HG03439 (cell line): ENCODE results near the gene NAPEPLD.
"Not testable (repeated sequence)": the region's sequence is repeated elsewhere in the genome, so short reads cannot be mapped to it uniquely, and the experiment has no call there.

Source experiments
- ATAC-seq: cut with Tn5 transposase; IDR thresholded peaks from one replicate; pipeline ENCODE4 v1.9.1; 2021; ENCODE audit warnings: mild to moderate bottlenecking, moderate library complexity; ENCODE audit not compliant: unreplicated experiment

The NAPEPLD gene

GRCh38 chr7:103148994-103149807, at the start of gene NAPEPLD:
Gene NAPEPLD, minus strand, starts transcription at chr7:103149099. Its CDS starts 20,323 bp downstream, at chr7:103128776.
- peak; percentile 87 for ATAC-seq

GRCh38 chr7:103198079-103198478, 49.2 kb upstream of the NAPEPLD start:
- not testable (repeated sequence) for ATAC-seq

DNA sequence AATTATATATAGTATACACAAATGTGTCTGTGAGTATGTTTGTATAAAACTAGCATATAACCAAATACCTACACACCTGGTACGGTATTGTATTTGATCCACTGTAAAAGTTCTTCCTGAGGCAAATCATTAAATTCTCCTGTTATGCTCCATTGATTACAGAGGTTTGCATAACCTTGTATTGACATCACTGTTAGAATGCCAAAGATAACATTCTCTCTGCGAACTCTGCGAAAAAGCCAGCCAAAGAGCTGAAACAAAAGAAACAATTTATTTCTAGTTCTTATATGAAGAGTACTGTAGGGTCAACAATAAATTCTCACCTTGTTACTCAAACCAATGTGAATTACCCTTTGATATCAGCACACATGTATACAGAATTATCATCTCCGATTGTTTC, 46.5 kb upstream of the NAPEPLD start:
- ATAC-seq, result not testable (repeated sequence)

DNA sequence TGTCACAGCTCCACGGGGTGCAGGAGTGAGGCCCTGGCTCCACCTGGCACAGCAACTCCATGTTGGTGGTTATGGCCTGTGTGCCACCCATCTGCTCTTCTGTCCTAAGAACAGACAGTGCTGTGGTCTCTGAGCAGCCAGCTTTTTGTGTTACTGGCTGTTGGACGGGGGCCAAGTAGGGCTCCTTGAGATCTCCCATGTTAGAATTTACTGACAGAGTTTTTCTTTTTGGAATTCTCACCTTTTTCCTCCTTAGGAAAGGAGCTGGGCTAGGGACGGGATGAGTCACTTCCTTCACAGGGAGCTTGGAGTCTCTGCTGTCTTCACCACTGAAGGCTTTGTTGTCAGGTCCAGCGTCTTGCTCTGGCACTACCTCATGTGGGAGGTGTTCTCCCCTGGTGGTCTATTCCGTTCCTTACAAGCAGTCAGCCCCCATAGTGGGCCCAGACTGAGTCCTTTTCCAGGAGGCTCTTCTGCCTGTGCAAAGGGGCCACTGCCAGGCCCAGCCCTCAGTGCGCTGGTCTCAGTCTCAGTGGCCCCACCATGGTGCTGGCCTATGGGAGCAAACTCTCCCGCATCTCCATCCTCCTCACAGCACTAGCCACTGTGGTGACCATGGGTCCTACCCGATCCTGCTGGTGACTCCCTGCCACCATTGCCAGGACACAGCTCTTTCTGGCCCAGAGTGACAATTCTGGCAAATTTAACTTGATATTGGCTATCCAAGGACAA, 23.7 kb upstream of the NAPEPLD start:
- ATAC-seq, result not testable (repeated sequence)

- not testable (repeated sequence) for ATAC-seq
These were observed 23.0 kb upstream of the NAPEPLD start for GRCh38 chr7:103171695-103172414.

DNA sequence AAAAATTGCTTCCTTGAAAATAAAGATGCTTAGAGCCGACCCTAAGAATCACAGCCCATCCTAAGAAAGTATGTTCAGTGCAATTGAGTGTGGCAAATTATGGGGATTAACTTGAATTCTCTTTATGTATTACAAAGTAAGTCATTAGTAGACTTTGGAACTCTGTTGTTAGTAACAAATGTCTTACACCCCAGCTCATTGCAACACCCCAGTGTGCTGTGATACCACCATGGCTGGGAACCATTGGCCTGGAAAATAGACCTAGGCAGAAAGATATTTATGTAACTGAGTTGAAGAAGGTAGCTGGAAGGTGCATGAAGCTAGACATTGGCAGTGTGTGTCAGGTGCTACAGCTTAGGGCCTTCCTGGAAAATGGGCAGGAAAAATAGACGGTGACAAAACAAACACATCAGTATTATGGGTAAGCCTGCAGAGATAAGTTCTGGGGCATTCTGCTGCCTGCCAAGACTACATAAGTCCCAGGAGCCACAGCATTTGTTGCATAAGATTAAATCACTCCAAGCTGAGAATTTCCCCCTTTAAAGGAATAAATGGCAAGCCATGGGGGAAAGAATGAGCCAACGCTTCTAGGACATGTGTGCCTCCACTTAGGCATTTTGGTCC, 18.1 kb upstream of the NAPEPLD start:
- not testable (repeated sequence) for ATAC-seq

GRCh38 chr7:103163087-103163825, 14.4 kb upstream of the NAPEPLD start:
- ATAC-seq, result not testable (repeated sequence)

DNA sequence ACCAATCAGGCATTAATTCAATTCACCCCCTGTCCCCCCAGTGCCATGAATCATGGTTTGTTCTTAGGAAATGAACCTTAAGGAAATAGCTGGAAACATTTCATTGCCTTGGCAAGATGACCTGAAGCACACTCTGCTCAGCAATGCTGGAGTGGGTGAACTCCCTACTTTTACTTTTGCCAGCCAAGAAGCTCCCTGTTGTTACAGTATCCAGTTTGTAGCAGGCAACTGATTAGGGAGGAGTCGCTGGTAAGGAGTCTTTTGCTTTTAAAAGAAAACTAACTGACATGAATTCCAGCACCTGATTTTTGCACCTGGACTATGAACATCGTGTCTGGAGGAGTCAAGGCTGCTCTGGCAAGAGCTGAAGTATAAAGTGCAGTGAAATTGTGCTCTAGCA, 13.7 kb upstream of the NAPEPLD start:
- ATAC-seq, result not testable (repeated sequence)

GRCh38 chr7:103161998-103162616, 13.2 kb upstream of the NAPEPLD start:
- ATAC-seq, result not testable (repeated sequence)

DNA sequence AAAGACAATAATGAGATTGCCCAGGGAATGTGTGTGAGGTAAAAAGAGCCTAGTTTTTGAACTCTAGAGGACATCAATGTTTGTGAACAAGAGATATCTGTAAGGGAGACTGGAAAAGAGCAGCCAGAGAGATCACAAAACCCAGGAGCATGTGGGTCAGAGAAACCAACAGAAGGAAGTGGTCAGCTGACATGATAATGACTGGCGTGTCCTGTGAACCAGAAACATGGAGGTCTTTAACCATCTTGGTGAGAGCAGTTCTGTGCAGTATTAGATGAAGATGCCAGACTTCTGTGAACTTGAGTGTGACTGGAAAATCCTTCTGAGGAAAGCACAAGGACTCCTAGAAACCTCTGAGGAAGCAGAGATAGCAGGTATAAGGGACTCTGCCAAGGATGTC, 10.2 kb upstream of the NAPEPLD start:
- ATAC-seq, result not testable (repeated sequence)

DNA sequence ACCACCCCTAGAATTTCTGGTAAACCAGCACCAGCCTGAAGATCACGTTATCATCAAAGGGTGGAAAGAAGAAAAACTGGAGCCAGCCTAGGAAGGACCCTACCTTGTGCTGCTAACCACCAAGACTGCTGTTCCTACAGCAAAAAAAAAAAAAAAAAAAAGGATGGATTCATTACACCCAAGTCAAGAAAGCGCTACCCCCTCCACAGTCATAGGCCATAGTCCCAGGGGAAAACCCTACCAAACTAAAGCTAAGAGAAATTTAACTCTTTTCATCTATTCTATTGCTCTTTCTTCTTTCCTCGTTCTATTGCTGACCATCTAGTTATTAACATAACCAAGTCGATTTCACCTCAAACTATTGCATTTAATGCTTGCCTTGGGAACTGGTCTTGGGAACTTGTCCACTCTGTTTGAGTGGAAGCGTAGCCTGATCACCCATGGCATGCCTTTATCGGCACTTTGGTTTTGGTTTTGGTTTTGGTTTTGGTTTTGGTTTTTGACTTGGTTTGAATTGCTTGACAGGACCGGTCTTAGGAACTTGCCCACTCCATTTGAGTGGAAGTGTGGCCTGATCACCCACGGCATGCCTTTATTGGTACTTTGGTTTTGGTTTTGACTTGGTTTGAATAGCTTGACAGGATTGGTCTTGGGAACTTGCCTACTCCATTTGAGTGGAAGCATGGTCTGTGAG, 6.6 kb upstream of the NAPEPLD start:
- peak; percentile 72 for ATAC-seq

GRCh38 chr7:103154042-103154441, 5.1 kb upstream of the NAPEPLD start:
- no peak for ATAC-seq

DNA sequence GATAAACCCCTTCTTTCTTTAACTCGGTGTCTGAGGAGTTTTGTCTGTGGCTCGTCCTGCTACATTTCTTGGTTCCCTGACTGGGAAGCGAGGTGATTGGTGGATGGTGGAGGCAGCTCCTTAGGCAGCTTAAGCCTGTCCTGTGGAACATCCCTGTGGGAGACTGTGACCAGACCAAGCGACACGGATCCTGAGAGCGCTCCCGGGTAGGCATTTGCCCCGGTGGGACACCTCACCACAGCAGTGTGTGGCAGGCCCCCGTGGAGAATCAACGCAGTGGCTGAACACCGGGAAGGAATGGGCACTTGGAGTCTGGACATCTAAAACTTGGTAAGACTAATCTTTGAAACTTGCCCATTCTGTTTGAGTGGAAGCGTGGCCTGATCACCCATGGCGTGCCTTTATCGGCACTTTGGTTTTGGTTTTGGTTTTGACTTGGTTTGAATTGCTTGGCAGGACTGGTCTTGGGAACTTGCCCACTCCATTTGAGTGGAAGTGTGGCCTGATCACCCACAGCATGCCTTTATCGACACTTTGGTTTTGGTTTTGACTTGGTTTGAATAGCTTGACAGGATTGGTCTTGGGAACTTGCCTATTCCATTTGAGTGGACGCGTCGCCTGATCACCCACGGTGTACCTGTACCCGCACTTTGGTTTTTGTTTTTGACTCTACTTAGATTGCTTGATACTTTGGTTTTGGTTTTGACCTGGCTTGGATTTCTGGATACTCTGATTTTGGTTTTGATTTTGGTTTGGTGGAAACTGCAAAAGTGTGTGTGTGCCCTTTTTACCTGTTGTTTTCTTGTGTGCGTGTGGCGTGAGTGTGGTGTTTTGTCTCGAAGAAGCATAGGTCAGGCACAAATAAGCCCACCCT, 4.1 kb upstream of the NAPEPLD start:
- not testable (repeated sequence) for ATAC-seq

- ATAC-seq, result not testable (repeated sequence)
These were observed 3.2 kb upstream of the NAPEPLD start for GRCh38 chr7:103151993-103152676.

DNA sequence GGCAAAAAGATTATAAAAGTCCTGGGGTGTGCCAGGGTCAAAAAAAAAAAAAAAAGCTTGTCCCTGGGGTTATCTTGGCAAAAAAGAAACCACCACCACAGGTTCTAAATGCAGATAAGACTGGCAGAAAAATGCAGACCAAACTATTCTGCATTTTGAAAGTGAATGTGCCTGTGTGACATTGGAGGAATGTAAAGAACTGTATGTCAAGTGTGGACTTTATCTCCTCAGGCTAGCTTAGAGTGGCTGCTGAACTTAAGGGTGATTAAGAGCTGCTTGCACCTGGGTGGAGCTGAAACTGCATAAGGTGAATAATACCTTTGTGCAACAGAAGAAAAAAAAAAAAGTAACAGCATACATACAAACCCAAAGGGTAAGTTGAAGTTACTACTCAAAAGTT, 1.3 kb upstream of the NAPEPLD start:
- no peak for ATAC-seq

GRCh38 chr7:103149808-103150180, 895 bp upstream of the NAPEPLD start:
- peak; percentile 35 for ATAC-seq

- ATAC-seq, result no peak
These were observed 537 bp downstream of the NAPEPLD start for GRCh38 chr7:103148131-103148993.
